Hepatocyte (in vitro differentiated cells): Measurements from ENCODE around the gene CDHR3. TPM values are rescaled to one million over a fixed set of nuclear protein-coding genes. Genes with fewer than 3 reads are reported as not detected.

Experiments
- DNase-seq: peaks from one replicate; pipeline ENCODE4 v3.0.0-alpha.2; 2016; ENCODE audit warnings: low spot score
- H2AFZ ChIP-seq: fragments of 200-600 bp; sonication (generic); 2 replicates; pipeline ENCODE4 v1.6.0; 2016; ENCODE audit warnings: antibody characterized with exemption, mild to moderate bottlenecking
- H3K27ac ChIP-seq: fragments of 200-600 bp; sonication (generic); 2 replicates; pipeline ENCODE4 v1.5.1; 2016; ENCODE audit warnings: mild to moderate bottlenecking
- H3K27me3 ChIP-seq: fragments of 200-600 bp; sonication (generic); 2 replicates; pipeline ENCODE4 v1.6.1; 2016
- H3K36me3 ChIP-seq: fragments of 200-600 bp; sonication (generic); replicated peaks from 2 replicates; pipeline ENCODE4 v1.5.1; 2016; ENCODE audit warnings: low read depth; ENCODE audit not compliant: insufficient read depth
- H3K4me1 ChIP-seq: fragments of 200-600 bp; sonication (generic); 2 replicates; pipeline ENCODE4 v1.5.1; 2016; ENCODE audit warnings: mild to moderate bottlenecking, moderate library complexity; ENCODE audit not compliant: insufficient read depth
- H3K4me2 ChIP-seq: fragments of 200-600 bp; sonication (generic); 2 replicates; pipeline ENCODE4 v1.6.0; 2016
- H3K4me3 ChIP-seq: fragments of 200-600 bp; sonication (generic); 2 replicates; pipeline ENCODE4 v1.5.1; 2016; ENCODE audit warnings: mild to moderate bottlenecking
- H3K79me2 ChIP-seq: fragments of 200-600 bp; sonication (generic); 2 replicates; pipeline ENCODE4 v1.6.0; 2017; ENCODE audit warnings: mild to moderate bottlenecking
- H3K9me2 ChIP-seq: fragments of 200-600 bp; sonication (generic); replicated peaks from 2 replicates; pipeline ENCODE4 v1.6.0; 2017; ENCODE audit warnings: mild to moderate bottlenecking; ENCODE audit not compliant: insufficient read depth
- H3K9me3 ChIP-seq: fragments of 200-600 bp; sonication (generic); 2 replicates; pipeline ENCODE4 v1.5.1; 2016; ENCODE audit warnings: low read depth, mild to moderate bottlenecking
- H4K20me1 ChIP-seq: fragments of 200-600 bp; sonication (generic); 2 replicates; pipeline ENCODE4 v1.6.0; 2016; ENCODE audit warnings: mild to moderate bottlenecking; ENCODE audit not compliant: insufficient read depth, poor library complexity, severe bottlenecking
- EZH2 ChIP-seq: fragments of 200-600 bp; sonication (generic); IDR thresholded peaks from 2 replicates; pipeline ENCODE4 v1.6.1; 2016; ENCODE audit warnings: antibody characterized with exemption, mild to moderate bottlenecking, borderline replicate concordance
- EZH2phosphoT487 ChIP-seq: fragments of 200-600 bp; sonication (generic); IDR thresholded peaks from one replicate; pipeline ENCODE4 v1.6.1; 2018; ENCODE audit warnings: antibody characterized with exemption, mild to moderate bottlenecking, low read depth, moderate library complexity; ENCODE audit not compliant: unreplicated experiment, severe bottlenecking
- WGBS: methylation state at CpG from one replicate; pipeline ENCODE4 v1.1.6; 2016; ENCODE audit warnings: low lambda C conversion rate; ENCODE audit errors: missing lambda C conversion rate; 5-methylcytosine and 5-hydroxymethylcytosine counted together
- polyA plus RNA-seq: library from polyadenylated mRNA; unstranded; fragments of >200 nt; fragmentation: Nextera tagmentation; extraction: Ambion mirVana; gene quantifications from 2 replicates; pipeline ENCODE4 v1.2.1, GENCODE V29; 2016
- total RNA-seq: library from RNA; depleted of rRNA; stranded (reverse); fragments of >200 nt; gene quantifications from 2 replicates; pipeline ENCODE4 v1.2.3, GENCODE V29; 2014
- TF ChIP-seq, protein P1 (sequence below): fragments of 200-600 bp; sonication (generic); IDR thresholded peaks from 2 replicates; pipeline ENCODE4 v1.5.1; 2016; ENCODE audit warnings: antibody characterized with exemption, mild to moderate bottlenecking; ENCODE audit not compliant: poor library complexity

CDHR3 gene
- total and polyA plus RNA-seq, 2 experiments from 2014 or later: 3.3 to 6.9 TPM

DNA sequence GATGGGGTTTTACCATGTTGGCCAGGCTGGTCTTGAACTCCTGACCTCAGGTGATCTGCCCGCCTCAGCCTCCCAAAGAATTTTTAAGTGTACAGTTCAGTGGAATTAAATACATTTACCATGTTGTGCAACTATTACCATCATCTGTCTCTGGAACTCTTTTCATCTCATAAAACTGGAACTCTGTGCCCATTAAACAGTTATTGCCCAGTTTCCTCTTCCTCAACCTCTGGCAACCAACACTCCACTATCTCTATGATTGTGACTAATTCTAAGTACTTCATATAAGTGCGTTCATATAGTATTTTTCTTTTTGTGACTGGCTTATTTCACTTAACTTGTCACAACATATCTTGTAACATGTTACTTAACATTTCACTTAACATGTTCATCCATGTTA lies 45.4 kb upstream of the CDHR3 start:
- H3K27ac ChIP-seq: no peak overlapping the region
- no peak overlapping the region for H3K4me3 ChIP-seq
- DNase-seq: no peak
- H3K27me3 ChIP-seq: no peaks in the 10 kb centered on the region
- no peaks in the 10 kb centered on the region for H3K9me3 ChIP-seq
- TF ChIP-seq, protein P1, sequence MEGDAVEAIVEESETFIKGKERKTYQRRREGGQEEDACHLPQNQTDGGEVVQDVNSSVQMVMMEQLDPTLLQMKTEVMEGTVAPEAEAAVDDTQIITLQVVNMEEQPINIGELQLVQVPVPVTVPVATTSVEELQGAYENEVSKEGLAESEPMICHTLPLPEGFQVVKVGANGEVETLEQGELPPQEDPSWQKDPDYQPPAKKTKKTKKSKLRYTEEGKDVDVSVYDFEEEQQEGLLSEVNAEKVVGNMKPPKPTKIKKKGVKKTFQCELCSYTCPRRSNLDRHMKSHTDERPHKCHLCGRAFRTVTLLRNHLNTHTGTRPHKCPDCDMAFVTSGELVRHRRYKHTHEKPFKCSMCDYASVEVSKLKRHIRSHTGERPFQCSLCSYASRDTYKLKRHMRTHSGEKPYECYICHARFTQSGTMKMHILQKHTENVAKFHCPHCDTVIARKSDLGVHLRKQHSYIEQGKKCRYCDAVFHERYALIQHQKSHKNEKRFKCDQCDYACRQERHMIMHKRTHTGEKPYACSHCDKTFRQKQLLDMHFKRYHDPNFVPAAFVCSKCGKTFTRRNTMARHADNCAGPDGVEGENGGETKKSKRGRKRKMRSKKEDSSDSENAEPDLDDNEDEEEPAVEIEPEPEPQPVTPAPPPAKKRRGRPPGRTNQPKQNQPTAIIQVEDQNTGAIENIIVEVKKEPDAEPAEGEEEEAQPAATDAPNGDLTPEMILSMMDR: no peak
- no peak for TF ChIP-seq EZH2
- TF ChIP-seq EZH2phosphoT487: no peak
- H2AFZ ChIP-seq: no peak overlapping the region
- no peak overlapping the region for H3K4me2 ChIP-seq
- H3K36me3 ChIP-seq: no peaks in the 10 kb centered on the region
- WGBS: 97% methylated on average over 2 of the region's 2 CpGs
- H3K79me2 ChIP-seq: no peaks in the 10 kb centered on the region
- H3K9me2 ChIP-seq: no peaks in the 10 kb centered on the region
- H4K20me1 ChIP-seq: no peaks in the 10 kb centered on the region
- no peaks in the 10 kb centered on the region for H3K4me1 ChIP-seq

DNA sequence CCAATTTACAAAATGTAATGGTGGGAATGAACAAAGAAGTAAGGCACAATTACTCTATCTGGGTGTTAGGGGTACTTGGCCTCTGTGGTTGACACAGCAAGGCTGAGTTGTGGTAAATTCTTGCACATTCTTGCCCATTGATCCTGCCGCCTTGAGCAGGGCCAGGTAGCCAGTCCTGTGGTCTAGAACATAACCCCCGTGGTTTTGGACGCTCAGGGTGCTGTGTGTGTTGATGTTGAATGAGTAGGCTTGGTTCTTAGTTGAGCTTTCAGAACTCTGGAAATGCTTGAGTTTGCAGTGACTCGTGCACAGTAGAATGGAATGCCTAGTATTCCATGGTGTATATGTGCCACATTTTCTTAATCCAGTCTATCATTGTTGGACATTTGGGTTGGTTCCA lies 42.3 kb upstream of the CDHR3 start:
- Histone ChIP-seq H3K79me2 (no peaks in the 10 kb centered on the region), H3K9me3 (no peaks in the 10 kb centered on the region), H3K4me2 (no peak overlapping the region), H4K20me1 (no peaks in the 10 kb centered on the region), H3K4me1 (no peaks in the 10 kb centered on the region), H3K27me3 (no peaks in the 10 kb centered on the region), H3K9me2 (no peaks in the 10 kb centered on the region), H3K4me3 (no peak overlapping the region), H3K36me3 (no peaks in the 10 kb centered on the region), H3K27ac (no peak overlapping the region), H2AFZ (no peak overlapping the region)
- WGBS: 85% methylated on average over 4 of the region's 4 CpGs
- DNase-seq: no peak
- no peak for TF ChIP-seq EZH2
- TF ChIP-seq, protein P1: no peak
- TF ChIP-seq EZH2phosphoT487: no peak

DNA sequence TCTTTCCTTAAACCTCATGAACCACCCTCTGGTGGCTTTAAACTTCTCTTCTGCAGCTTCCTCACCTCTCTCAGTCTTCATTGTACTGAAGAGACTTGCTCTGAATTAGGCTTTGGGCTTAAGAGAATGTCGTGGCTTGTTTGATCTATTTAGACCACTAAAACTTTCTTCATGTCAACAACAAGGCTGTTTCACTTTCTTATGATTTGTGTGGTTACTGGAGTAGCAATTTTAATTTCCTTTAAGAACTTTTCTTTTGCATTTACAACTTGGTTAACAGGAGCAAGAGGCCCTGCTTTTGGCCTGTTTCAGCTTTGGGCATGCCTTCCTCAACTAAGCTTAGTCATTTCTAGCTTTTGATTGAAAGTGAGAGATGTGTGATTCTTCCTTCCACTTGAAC lies 38.1 kb upstream of the CDHR3 start:
- Histone ChIP-seq H3K9me2 (no peaks in the 10 kb centered on the region), H3K9me3 (no peaks in the 10 kb centered on the region), H4K20me1 (no peaks in the 10 kb centered on the region), H3K27ac (no peak overlapping the region), H2AFZ (no peak overlapping the region), H3K79me2 (no peaks in the 10 kb centered on the region), H3K4me2 (no peak overlapping the region), H3K4me3 (no peak overlapping the region), H3K36me3 (no peaks in the 10 kb centered on the region), H3K4me1 (no peaks in the 10 kb centered on the region), H3K27me3 (no peaks in the 10 kb centered on the region)
- TF ChIP-seq EZH2: no peak
- no peak for TF ChIP-seq EZH2phosphoT487
- TF ChIP-seq, protein P1: no peak
- no peak for DNase-seq
- WGBS: 94% methylated on average over 1 of the region's 1 CpG

DNA sequence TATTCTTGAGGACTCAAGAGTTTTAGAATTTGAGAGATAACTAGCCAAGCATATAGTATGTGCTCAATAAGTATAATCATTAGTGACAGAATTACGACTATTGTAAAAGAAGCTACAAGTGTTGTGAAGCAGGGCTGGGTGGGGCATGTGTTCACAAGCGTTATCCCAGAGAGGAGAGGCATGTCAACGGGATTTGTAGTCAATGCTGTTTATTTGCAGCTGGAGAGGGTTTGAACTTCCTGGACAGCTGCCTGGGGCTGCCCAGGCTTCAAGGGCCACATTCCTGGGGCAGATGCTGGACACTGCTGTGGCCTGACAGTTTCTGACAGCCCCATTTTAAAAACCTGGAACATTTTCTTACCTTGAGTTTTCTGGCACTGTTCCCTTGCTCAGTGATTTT lies 36.9 kb upstream of the CDHR3 start:
- no peak for DNase-seq
- H3K4me3 ChIP-seq: no peak overlapping the region
- no peaks in the 10 kb centered on the region for H4K20me1 ChIP-seq
- no peaks in the 10 kb centered on the region for H3K9me3 ChIP-seq
- TF ChIP-seq EZH2 (no peak), EZH2phosphoT487 (no peak)
- TF ChIP-seq, protein P1: no peak
- H2AFZ ChIP-seq: no peak overlapping the region
- H3K27me3 ChIP-seq: no peaks in the 10 kb centered on the region
- H3K27ac ChIP-seq: no peak overlapping the region
- H3K79me2 ChIP-seq: no peaks in the 10 kb centered on the region
- H3K4me1 ChIP-seq: no peaks in the 10 kb centered on the region
- 47% methylated on average over 3 of the region's 3 CpGs for WGBS
- no peaks in the 10 kb centered on the region for H3K9me2 ChIP-seq
- no peak overlapping the region for H3K4me2 ChIP-seq
- no peaks in the 10 kb centered on the region for H3K36me3 ChIP-seq
